HG02870 (cell line): ENCODE measurements around the gene PRPF6.
"Not testable (repeated sequence)": the region's sequence is repeated elsewhere in the genome, so short reads cannot be mapped to it uniquely, and the experiment has no call there.

Experiments
- ATAC-seq: cut with Tn5 transposase; IDR thresholded peaks from one replicate; pipeline ENCODE4 v1.9.1; 2021; ENCODE audit warnings: mild to moderate bottlenecking, moderate library complexity; ENCODE audit not compliant: unreplicated experiment

The PRPF6 gene

GRCh38 chr20:63960654-63961621, 20.0 kb upstream of the PRPF6 start:
- ATAC-seq, result not testable (repeated sequence)

- ATAC-seq, result no peak
Observed at GRCh38 chr20:63961664-63962425, 19.1 kb upstream of the PRPF6 start.

- no peak for ATAC-seq
Observed at GRCh38 chr20:63962426-63963347, 18.2 kb upstream of the PRPF6 start.

GRCh38 chr20:63963348-63963741, 17.6 kb upstream of the PRPF6 start:
- no peak for ATAC-seq

GRCh38 chr20:63963784-63964301, 17.1 kb upstream of the PRPF6 start:
- no peak for ATAC-seq

- no peak for ATAC-seq
Observed at GRCh38 chr20:63964412-63964811, 16.5 kb upstream of the PRPF6 start.

GRCh38 chr20:63966172-63966943, 14.6 kb upstream of the PRPF6 start:
- no peak for ATAC-seq

- ATAC-seq, result no peak
Observed at GRCh38 chr20:63966944-63967322, 14.0 kb upstream of the PRPF6 start.

- ATAC-seq, result no peak
Observed at GRCh38 chr20:63967330-63968135, 13.4 kb upstream of the PRPF6 start.

- no peak for ATAC-seq
Observed at GRCh38 chr20:63968136-63968927, 12.6 kb upstream of the PRPF6 start.

GRCh38 chr20:63968928-63969760, 11.8 kb upstream of the PRPF6 start:
- no peak for ATAC-seq

GRCh38 chr20:63969838-63970713, 10.9 kb upstream of the PRPF6 start, which contains the start of gene ZNF512B:
Gene ZNF512B, minus strand, starts transcription at chr20:63969930. Its CDS starts 1,980 bp downstream, at chr20:63967950.
- ATAC-seq, result no peak

- ATAC-seq, result no peak
Observed at GRCh38 chr20:63970714-63971431, 10.1 kb upstream of the PRPF6 start.

- not testable (repeated sequence) for ATAC-seq
Observed at GRCh38 chr20:63971960-63972311, 9.0 kb upstream of the PRPF6 start.

- no peak for ATAC-seq
Observed at GRCh38 chr20:63972312-63973159, 8.4 kb upstream of the PRPF6 start.
